NOMO-1 treated with DMSO at 0.1 percent for 48 hours (cell line): Measurements from ENCODE around the gene CELF4.

ENCODE experiments used
- DNase-seq: peaks from one replicate; lab custom pipeline; 2025; ENCODE audit not compliant: unreplicated experiment; lab: John Stamatoyannopoulos, UW

Gene CELF4

DNA sequence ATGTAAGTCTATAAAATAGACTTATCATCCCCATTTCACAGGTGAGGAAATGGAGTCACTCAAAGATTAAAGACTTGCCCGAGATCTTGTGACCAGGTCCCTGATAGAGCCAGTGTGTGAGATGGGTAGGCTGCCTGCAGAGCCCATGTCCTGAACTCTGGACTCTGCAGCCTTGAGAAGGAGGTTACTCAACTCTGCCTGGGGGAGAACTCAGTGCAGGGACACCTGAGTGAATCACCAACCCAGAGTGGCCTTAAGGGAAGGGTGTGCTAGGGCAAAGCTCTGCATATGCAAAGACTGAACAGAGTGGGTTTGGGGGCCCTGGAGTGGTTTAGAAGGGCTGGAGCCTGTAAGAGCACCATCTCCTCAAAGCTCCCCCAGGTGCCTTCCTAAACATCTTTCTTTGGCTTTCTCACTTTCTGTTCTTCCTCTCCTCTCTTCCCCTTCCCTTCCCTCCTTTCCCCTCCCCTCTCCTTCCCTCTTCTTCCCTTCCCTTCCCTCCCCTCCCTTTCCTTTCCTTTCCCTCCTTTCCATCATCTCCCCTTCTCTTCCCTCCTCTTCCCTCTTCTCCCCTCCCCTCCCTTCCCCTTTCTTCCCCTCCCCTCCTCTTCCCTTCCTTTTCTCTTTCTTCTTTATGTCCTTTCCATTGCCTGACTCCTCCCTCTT is 67.6 kb downstream of the CELF4 start:
- no peak for DNase-seq

DNA sequence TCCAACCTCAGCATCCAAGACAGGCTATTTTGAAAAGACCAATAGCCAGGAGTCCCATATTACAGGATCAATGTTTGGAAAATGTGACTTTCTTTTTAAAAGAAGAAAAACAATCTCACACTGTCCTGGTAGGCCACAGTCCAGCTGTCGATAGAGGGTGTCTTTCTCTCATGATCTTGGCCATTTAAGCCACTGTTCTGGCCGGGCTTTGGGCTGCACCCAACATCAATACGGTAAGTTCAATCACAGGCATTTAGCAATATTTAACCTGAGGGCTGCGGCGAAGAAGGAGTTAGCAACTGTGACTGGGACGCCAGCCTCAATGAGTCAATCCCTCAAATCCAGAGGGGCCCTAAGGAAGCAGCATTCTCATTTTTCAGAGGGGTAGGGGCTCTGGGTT is 69.0 kb downstream of the CELF4 start:
- DNase-seq: no peak

DNA sequence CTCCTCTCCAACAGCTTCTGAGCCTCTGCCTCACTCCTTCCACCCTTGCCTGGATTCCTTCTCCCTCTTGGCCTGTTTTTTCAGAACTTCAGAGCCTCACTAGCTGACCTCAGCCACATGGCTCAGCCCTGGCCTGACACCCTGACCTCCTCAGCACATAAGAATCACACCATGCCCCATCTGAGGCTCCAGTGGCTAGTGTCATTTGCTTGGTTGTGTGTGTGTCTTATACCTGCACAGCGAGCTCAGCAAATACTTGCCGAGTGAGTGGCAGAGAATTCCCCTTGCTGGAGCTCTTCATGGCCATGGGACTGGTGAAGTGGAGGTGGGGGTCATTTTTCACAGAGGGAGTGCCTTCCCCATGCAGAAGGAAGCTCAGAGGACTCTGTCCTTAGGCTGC is 70.2 kb downstream of the CELF4 start:
- no peak for DNase-seq

DNA sequence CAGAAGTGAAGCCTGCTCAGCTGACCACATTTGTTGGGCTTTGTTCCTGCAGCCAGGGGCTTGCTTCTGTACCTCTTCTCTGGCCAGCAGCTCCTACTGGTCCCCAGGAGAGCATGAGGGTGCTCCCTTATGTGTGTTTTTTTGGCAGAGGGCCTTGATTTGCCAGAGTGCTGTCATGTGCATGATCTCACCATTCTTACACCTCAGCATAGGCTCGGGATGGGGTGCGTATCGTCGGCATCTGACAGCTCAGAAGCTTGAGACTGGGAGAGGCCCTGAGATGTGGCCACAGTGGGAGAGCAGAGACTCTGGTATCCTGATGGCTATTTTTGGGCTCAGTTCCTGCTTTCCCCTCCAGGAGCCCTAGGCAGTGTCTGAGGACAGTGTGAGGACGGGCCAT is 71.2 kb downstream of the CELF4 start:
- DNase-seq: no peak

- no peak for DNase-seq
Measured at GRCh38 chr18:37493352-37493935, 72.2 kb downstream of the CELF4 start.

DNA sequence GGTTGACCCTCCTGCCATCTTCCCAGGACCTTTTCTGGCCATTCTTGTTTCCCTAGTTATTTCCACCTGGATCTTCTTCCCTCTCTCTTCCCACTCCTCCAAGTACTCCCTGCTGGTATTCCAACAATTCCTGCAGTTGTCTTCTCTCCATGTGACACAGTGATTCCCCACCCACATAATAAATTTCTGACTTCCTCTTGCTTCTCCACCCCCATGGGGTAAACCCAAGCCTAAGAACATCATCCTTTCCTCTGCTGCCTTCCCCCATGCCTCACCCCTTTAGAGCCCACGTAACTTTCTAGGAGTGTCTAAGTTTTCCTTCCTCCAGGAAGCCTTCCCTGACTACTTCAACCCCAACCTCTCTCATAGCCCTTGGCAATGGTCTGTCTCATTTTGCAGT is 72.6 kb downstream of the CELF4 start:
- no peak for DNase-seq

DNA sequence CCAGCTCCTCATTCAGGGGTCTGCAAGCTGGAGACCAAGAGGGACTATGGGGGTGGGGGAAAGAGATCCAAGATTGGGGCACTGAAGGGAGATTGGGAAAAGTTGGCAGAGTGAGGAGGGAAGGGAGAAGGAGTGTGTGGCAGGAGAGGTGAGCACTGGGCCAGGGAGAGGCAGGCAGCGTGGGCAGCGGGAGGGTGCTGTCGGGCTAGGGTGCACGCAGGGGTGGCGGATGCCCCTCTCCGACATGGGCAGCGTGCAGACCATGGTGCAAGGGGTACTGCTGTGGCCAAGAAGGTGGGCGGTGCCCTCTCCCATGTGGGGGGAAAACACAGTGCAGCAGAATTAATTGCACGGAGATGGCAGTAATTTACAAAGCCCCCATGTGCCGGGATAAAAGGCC is 74.1 kb downstream of the CELF4 start:
- DNase-seq: no peak

- no peak for DNase-seq
Measured at GRCh38 chr18:37489998-37490397, 75.6 kb downstream of the CELF4 start.

DNA sequence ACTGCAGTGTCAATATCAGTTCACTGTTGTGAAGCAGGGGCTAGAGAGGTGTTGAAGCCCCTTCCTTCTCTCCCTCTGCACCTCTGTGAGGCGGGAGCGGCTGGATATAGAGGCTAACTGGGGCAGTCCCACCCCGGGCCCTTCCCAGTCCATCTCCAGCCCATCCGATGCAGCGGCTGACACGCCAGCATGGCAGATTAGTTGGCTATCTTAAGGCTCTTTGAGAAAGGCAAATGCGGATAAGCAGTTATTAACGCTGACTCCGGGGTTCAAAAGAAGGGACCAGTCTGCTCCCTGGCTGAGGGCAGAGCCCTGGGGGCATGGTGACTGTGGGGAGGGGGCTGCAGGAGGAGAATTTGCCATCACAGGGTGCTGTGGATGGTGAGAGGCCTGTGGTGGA is 76.6 kb downstream of the CELF4 start:
- no peak for DNase-seq

- DNase-seq: no peak
Measured at GRCh38 chr18:37487400-37487867, 78.2 kb downstream of the CELF4 start.

DNA sequence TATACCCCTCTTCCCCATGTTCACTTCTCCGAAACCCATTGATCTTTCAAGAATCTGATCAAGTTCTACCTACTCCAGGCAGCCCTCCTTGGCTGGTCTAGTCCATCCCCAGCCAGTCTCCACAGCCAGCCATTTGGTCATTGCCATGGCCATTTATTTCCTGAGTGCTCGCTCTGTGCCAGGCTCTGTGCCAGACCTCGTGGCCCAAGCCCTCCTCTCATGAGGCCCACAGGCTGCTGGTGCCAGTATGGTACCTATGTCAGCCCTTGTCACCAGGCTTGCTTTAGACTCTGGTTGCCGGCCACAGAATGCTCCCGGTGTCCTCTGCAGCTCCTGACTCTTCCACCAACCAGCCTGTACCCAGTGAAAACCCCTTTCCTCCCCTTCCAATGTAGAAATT is 78.8 kb downstream of the CELF4 start:
- no peak for DNase-seq

DNA sequence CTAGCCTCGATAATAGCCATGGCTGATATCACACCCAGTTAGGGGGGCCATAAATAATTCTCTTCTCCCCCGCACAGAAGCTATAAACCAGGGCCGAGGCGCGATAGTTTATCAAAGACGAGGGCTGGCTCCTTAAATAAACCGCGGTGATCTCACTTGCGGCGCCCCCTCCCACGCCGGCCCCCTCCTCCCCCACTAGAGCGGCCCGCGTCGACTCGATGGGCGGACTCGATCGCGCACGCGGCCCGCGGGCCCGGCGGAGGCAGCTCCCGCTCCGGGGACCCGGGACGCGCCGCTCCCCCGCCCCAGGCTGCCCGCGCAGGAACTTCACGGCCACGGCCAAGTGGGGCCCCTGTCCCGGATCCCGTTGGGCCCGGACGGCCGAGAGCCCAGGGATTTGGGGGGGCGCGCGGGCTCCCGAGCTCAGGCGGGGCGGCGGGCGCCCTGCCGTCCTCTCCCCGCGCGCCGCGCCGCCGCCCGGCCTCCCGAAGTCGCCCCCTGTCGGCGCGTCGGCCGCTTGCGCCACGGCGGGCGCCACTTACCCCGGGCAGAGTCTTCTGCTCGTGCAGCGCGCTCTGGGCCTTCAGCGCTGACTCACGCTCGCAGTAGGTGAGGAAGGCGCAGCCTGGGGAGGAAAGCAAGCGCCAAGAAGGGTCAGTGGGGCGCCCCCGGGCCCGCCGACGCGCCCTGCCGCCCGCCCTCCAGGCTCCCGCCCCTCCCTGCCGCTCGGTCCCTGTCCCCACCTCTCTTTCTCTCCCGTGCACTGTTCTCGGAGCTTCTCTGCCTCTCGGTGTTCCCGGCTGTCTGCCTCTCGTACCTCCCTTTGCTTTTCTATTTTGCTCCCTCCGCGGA is 80.4 kb downstream of the CELF4 start:
- no peak for DNase-seq

GRCh38 chr18:37483984-37484819 is 81.4 kb downstream of the CELF4 start:
- no peak for DNase-seq

GRCh38 chr18:37483221-37483971 is 82.2 kb downstream of the CELF4 start:
- no peak for DNase-seq

DNA sequence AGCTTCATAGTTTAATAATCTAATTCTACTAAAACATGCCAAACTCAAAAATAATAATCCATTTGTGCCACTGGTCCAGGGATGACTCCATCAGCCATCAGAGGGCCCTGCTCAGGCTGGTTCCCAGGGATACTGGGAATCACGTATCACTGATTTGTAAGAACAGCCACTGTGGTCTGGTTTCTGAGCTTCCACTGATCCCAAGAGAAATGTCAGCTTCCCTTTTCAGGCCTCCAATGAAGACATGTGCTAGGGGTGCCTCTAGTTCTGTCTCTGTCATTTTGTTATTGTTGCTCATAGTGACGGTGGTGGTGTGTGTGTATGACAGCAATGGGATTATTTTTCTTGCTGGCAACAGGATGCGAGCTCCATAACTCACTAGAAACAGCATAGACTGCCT is 83.2 kb downstream of the CELF4 start:
- DNase-seq: no peak

DNA sequence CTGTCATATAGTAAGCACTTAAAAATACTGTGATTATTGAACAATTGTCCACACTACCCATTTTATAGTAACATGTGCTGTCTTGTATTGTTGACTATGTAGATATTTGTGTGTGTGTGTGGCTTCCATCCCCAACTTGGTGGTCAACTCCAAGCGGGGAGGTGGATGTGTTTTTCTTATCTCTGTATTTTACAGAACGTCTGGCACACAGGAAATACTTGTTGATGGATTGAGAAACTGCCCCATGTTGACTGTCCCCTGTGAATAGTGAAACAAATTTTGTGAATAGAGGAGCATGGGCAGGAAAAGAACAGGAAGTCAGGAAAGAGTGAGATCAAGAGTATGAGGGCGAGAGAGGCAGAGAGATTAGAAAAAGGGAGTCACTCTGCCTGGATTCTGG is 83.6 kb downstream of the CELF4 start:
- DNase-seq: no peak

GRCh38 chr18:37481491-37481890 is 84.1 kb downstream of the CELF4 start:
- DNase-seq: no peak

GRCh38 chr18:37481072-37481471 is 84.5 kb downstream of the CELF4 start:
- no peak for DNase-seq

GRCh38 chr18:37476611-37477295 is 88.8 kb downstream of the CELF4 start:
- DNase-seq: no peak

- no peak for DNase-seq
Measured at GRCh38 chr18:37476182-37476581, 89.4 kb downstream of the CELF4 start.
